ENCODE measurements around the gene ADGRG7. TPM values are rescaled to one million over a fixed set of nuclear protein-coding genes. Genes with fewer than 3 reads are reported as not detected.
"Not testable (repeated sequence)": the region's sequence is repeated elsewhere in the genome, so short reads cannot be mapped to it uniquely, and the experiment has no call there.

The ADGRG7 gene
- total and polyA plus RNA-seq, 8 donors: 0.12 TPM; not detected in 7

DNA sequence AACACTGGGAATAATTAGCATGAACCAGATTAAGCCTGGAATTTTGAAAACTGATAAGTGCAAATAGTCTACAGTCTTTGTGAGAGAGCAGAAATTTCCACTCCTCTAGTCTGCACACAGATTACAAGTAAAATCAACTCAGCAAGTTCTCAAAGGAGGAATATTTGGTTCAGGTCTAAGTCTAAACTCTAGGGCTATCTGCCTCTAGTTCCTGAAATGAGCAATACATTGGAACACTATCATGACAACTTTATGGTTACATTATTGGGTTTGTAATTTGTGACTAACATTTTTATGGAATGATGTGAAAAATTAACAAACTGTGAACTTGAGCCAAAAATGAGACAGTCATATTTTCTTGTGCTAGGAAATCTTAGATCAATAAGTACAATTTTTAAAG is 30.8 kb upstream of the ADGRG7 start:
- no peak for ATAC-seq

GRCh38 chr3:100580147-100580546 is 29.3 kb upstream of the ADGRG7 start:
- no peak overlapping the region for H3K27ac ChIP-seq
- ATAC-seq (no peak), DNase-seq (no peak), FAIRE-seq (no peak)
- WGBS, 2 donors: 3 to 21% methylated on average over 2 of the region's 2 CpGs
- no peak overlapping the region for H3K4me3 ChIP-seq
- no peaks in the 10 kb centered on the region for H3K4me1 ChIP-seq
- intact Hi-C loops (cut with DNase I): loop anchor here in 1 of 3 donors (10.0 kb wide), 1 partner anchor 115 kb away; no protein-coding TSS in a partner anchor
- H3K27me3 ChIP-seq: no peaks in the 10 kb centered on the region
- no peak for TF ChIP-seq CTCF (IDR thresholded peaks at IDR 0.05)
- H3K9me3 ChIP-seq: no peaks in the 10 kb centered on the region
- no peaks in the 10 kb centered on the region for H3K36me3 ChIP-seq

More for the DNA sequence above, 30.8 kb upstream of the ADGRG7 start:
- no peaks in the 10 kb centered on the region for H3K9me3 ChIP-seq
- no peak overlapping the region for H3K4me3 ChIP-seq
- H3K27me3 ChIP-seq: no peaks in the 10 kb centered on the region
- FAIRE-seq (no peak), DNase-seq (no peak)
- intact Hi-C loops (cut with DNase I): no loop called here
- no peak overlapping the region for H3K27ac ChIP-seq
- TF ChIP-seq CTCF (IDR thresholded peaks at IDR 0.05): no peak
- no peaks in the 10 kb centered on the region for H3K4me1 ChIP-seq
- H3K36me3 ChIP-seq: no peaks in the 10 kb centered on the region

- Histone ChIP-seq H3K27ac (no peak overlapping the region), H3K9me3 (no peaks in the 10 kb centered on the region), H3K4me1 (no peaks in the 10 kb centered on the region), H3K4me3 (no peak overlapping the region), H3K36me3 (no peaks in the 10 kb centered on the region), H3K27me3 (no peaks in the 10 kb centered on the region)
- no peak for FAIRE-seq
- intact Hi-C loops (cut with DNase I): loop anchor here in 1 of 3 donors (10.0 kb wide), 1 partner anchor 117 kb away; no protein-coding TSS in a partner anchor
- no peak for ATAC-seq
- TF ChIP-seq CTCF (IDR thresholded peaks at IDR 0.05): no peak
- WGBS, 2 donors: 75 to 95% methylated on average over 1 of the region's 1 CpG
- no peak for DNase-seq
Observed at GRCh38 chr3:100581650-100582049, 27.8 kb upstream of the ADGRG7 start.

- 89 to 92% methylated on average over 10 of the region's 10 CpGs for WGBS, 2 donors
- intact Hi-C loops (cut with DNase I): loop anchor here in 1 of 3 donors (10.0 kb wide), 1 partner anchor 117 kb away; no protein-coding TSS in a partner anchor
- not testable (repeated sequence) for H3K27ac ChIP-seq
Observed at GRCh38 chr3:100582157-100582556, 27.2 kb upstream of the ADGRG7 start.

GRCh38 chr3:100584101-100584660 is 25.2 kb upstream of the ADGRG7 start:
- H3K27me3 ChIP-seq: no peaks in the 10 kb centered on the region
- FAIRE-seq: no peak
- ATAC-seq: no peak
- no peak for DNase-seq
- H3K4me1 ChIP-seq: no peaks in the 10 kb centered on the region
- 93 to 95% methylated on average over 3 of the region's 3 CpGs for WGBS, 2 donors
- no peaks in the 10 kb centered on the region for H3K9me3 ChIP-seq
- no peak for TF ChIP-seq CTCF (IDR thresholded peaks at IDR 0.05)
- no peak overlapping the region for H3K27ac ChIP-seq
- no peaks in the 10 kb centered on the region for H3K36me3 ChIP-seq
- H3K4me3 ChIP-seq: no peak overlapping the region
- intact Hi-C loops (cut with DNase I): loop anchor here in 1 of 3 donors (10.0 kb wide), 1 partner anchor 119 kb away; no protein-coding TSS in a partner anchor

More at GRCh38 chr3:100582157-100582556, 27.2 kb upstream of the ADGRG7 start:
- not testable (repeated sequence) for FAIRE-seq, H3K4me3 ChIP-seq, H3K27me3 ChIP-seq, H3K9me3 ChIP-seq, ATAC-seq, DNase-seq, H3K36me3 ChIP-seq, H3K4me1 ChIP-seq

Data from pancreas (tissue), 10 donors.